Neural progenitor cell (in vitro differentiated cells): ENCODE results near the gene NUDT1.

ENCODE experiments used
- CTCF ChIP-seq: fragments of 200-600 bp; sonication (generic); IDR thresholded peaks from 2 replicates; pipeline ENCODE4 v1.5.1; 2017; ENCODE audit warnings: antibody characterized with exemption, mild to moderate bottlenecking
- EZH2phosphoT487 ChIP-seq: fragments of 200-600 bp; sonication (generic); IDR thresholded peaks from 2 replicates; pipeline ENCODE4 v1.6.1; 2017; ENCODE audit warnings: antibody characterized with exemption

- TF ChIP-seq CTCF (no peak), EZH2phosphoT487 (no peak)
These were observed 44.4 kb upstream of the NUDT1 start for GRCh38 chr7:2197436-2198155.
